Tibial artery (tissue), 4 donors: ENCODE data around the gene ACSS1.

Source experiments
- DNase-seq, 2 donors: peaks; one replicate each; pipeline ENCODE4 v3.0.0-alpha.2; 2019
- H3K27ac ChIP-seq, 2 donors: fragments of 200-600 bp; sonication (generic) in 1 of 2; 1 replicate in 1 of 2; 2 replicates in 1 of 2; pipeline ENCODE4 v1.5.1; 2018 to 2019; ENCODE audit warnings: mild to moderate bottlenecking in 1 of 2
- H3K27me3 ChIP-seq, 2 donors: fragments of 200-600 bp; sonication (generic) in 1 of 2; one replicate each; pipeline versions ENCODE4 v1.5.1 to v1.6.0; 2016 to 2019
- H3K36me3 ChIP-seq, 3 donors: fragments of 200-600 bp; sonication (generic) in 2 of 3; one replicate each; pipeline ENCODE4 v1.5.1; 2016 to 2019; ENCODE audit warnings: mild to moderate bottlenecking in 2 of 3
- H3K4me1 ChIP-seq, 4 donors: fragments of 200-600 bp; sonication (generic) in 2 of 4; 1 replicate in 3 of 4; 2 replicates in 1 of 4; pipeline ENCODE4 v1.5.1; 2016 to 2019
- H3K4me3 ChIP-seq, 2 donors: fragments of 200-600 bp; sonication (generic) in 1 of 2; 1 replicate in 1 of 2; 2 replicates in 1 of 2; pipeline ENCODE4 v1.5.1; 2018 to 2019; ENCODE audit warnings: mild to moderate bottlenecking in 2 of 2
- H3K9me3 ChIP-seq, 3 donors: fragments of 200-600 bp; sonication (generic) in 1 of 3; one replicate each; pipeline ENCODE4 v1.5.1; 2016 to 2019
- CTCF ChIP-seq, 2 experiments: fragments of 200-600 bp in 1 of 2; fragments of 450-650 bp in 1 of 2; IDR thresholded peaks; one replicate each; pipeline ENCODE4 v1.5.1; 2017 to 2019; ENCODE audit warnings: antibody characterized with exemption in 2 of 2, mild to moderate bottlenecking in 1 of 2, moderate library complexity in 1 of 2
- intact Hi-C: fragments of 100-400 bp; cut with DNase I; formaldehyde crosslinking; loops from one replicate; pipeline ENCODE4 v1.15.0; 2023; ENCODE audit warnings: low total_unique reads

Gene ACSS1

GRCh38 chr20:24960302-24960801 lies 97.6 kb downstream of the ACSS1 start:
- H3K27ac ChIP-seq = no peak overlapping the region
- DNase-seq = peak in 1 of 2 donors; percentile 44
- intact Hi-C loops = no loop called here

GRCh38 chr20:24959591-24960301 lies 98.2 kb downstream of the ACSS1 start:
- TF ChIP-seq CTCF (IDR thresholded peaks at IDR 0.05) = no peak
- Histone ChIP-seq H3K4me1 (no peaks in the 10 kb centered on the region), H3K9me3 (no peaks in the 10 kb centered on the region), H3K27me3 (no peaks in the 10 kb centered on the region), H3K36me3 (peaks cover 36 to 92% (median 73%) of the 10 kb centered on the region in 3 donors), H3K27ac (no peak overlapping the region), H3K4me3 (no peak overlapping the region)
- no peak for DNase-seq
- intact Hi-C loops = no loop called here

More at GRCh38 chr20:24960302-24960801, 97.6 kb downstream of the ACSS1 start:
- no peaks in the 10 kb centered on the region for H3K4me1 ChIP-seq
- no peak overlapping the region for H3K4me3 ChIP-seq
- TF ChIP-seq CTCF (IDR thresholded peaks at IDR 0.05) = no peak
- H3K27me3 ChIP-seq = no peaks in the 10 kb centered on the region
- peaks cover 39 to 98% (median 77%) of the 10 kb centered on the region in 3 donors for H3K36me3 ChIP-seq
- H3K9me3 ChIP-seq = no peaks in the 10 kb centered on the region

- no peak overlapping the region for H3K4me3 ChIP-seq
- TF ChIP-seq CTCF (IDR thresholded peaks at IDR 0.05) = no peak
- peaks cover 26 to 82% (median 64%) of the 10 kb centered on the region in 3 donors for H3K36me3 ChIP-seq
- no peaks in the 10 kb centered on the region for H3K27me3 ChIP-seq
- intact Hi-C loops = no loop called here
- H3K27ac ChIP-seq = no peak overlapping the region
- no peaks in the 10 kb centered on the region for H3K9me3 ChIP-seq
- peak in 1 of 2 donors; percentile 40 for DNase-seq
- no peaks in the 10 kb centered on the region for H3K4me1 ChIP-seq
These were observed 99.2 kb downstream of the ACSS1 start for GRCh38 chr20:24958506-24959385.

GRCh38 chr20:24957326-24958016 lies 100.5 kb downstream of the ACSS1 start:
- H3K27ac ChIP-seq = no peak overlapping the region

More at GRCh38 chr20:24957326-24958016, 100.5 kb downstream of the ACSS1 start:
- Histone ChIP-seq H3K9me3 (no peaks in the 10 kb centered on the region), H3K4me1 (no peaks in the 10 kb centered on the region), H3K27me3 (peaks cover 0 to 4% of the 10 kb centered on the region in 2 donors), H3K36me3 (peaks cover 14 to 69% (median 51%) of the 10 kb centered on the region in 3 donors), H3K4me3 (no peak overlapping the region)
- peak in 1 of 2 donors; percentile 51 for DNase-seq
- intact Hi-C loops = no loop called here
- no peak for TF ChIP-seq CTCF (IDR thresholded peaks at IDR 0.05)
